Measurements from ENCODE around the gene FAM110D.

The FAM110D gene

GRCh38 chr1:26164036-26164860, 5.4 kb downstream of the FAM110D start:
- peak in 1 of 2 experiments; percentile 25 for DNase-seq

GRCh38 chr1:26164861-26165842, 6.3 kb downstream of the FAM110D start:
- DNase-seq, result no peak

- no peak for DNase-seq
Observed at GRCh38 chr1:26166719-26167281, 7.9 kb downstream of the FAM110D start.

DNA sequence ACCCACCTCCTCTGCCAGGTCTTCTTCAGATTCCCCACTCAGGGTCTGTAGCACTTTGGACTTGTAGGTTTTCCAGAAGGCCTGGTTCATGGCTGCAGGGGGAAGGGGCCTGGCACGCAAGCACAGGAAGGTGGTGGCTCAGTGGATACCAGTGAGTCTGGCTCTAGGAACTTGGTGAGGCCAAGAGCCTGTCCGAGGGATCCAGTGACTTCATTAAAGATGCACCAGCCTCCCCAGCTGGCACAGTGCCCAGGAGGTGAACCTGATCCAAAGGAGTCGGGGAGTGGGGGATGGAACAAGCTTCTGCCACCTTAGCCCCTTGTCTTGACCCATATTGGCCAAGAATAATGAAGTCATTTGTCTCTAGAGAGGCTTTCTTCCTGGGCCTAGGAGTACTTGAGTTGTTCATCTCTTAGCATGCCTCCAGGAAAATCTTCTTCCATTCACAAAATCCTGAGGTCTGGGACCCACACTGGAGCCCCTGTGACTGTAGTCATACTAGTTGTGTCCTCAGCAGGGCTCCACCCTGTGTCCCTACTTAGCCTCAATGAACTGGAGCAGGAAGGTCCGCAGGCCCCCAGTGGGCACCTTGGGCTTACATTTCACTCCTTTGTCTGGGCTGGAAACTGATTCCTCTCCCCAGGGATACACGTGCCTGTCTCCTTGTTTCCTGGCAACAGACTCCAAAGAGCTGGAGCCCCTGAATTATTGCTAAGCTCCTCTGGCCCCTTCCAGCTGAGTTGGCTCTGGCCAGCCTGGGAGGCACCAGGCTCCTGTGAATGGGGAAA, 9.7 kb downstream of the FAM110D start, which contains the start of gene C1orf232:
TSS of gene C1orf232 (minus strand) at position 554 of the 788 bp plus-strand sequence. CDS start at position 90, 464 bp downstream.
- no peak for DNase-seq

GRCh38 chr1:26169198-26169554, 10.3 kb downstream of the FAM110D start:
- DNase-seq, result no peak

GRCh38 chr1:26169669-26170471, 11.0 kb downstream of the FAM110D start, which contains the start of gene ZNF593:
TSS of gene ZNF593 (plus strand) at chr1:26169908. CDS start at chr1:26169984, 76 bp downstream.
- DNase-seq, result peak; percentile 83 to 89

DNA sequence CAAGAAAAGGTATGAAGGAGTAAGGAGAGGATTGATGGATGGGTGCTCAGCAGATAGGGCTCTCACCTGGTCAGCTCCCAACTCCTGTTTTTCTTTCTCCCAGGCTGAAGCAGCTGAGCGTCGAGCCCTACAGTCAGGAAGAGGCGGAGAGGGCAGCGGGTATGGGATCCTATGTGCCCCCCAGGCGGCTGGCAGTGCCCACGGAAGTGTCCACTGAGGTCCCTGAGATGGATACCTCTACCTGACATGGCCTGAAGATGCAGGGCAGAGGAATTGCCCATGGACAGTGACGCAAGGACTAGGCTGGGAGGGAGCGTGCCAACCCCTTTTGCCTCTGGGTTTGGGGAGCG, 11.6 kb downstream of the FAM110D start:
- DNase-seq, result no peak

GRCh38 chr1:26171084-26172072, 12.5 kb downstream of the FAM110D start, which contains the start of gene ZNF593OS:
TSS of gene ZNF593OS (minus strand) at chr1:26171832. CDS start at chr1:26171661, 171 bp downstream.
- DNase-seq, result no peak

- no peak for DNase-seq
Observed at GRCh38 chr1:26175346-26175745, 16.5 kb downstream of the FAM110D start.

DNA sequence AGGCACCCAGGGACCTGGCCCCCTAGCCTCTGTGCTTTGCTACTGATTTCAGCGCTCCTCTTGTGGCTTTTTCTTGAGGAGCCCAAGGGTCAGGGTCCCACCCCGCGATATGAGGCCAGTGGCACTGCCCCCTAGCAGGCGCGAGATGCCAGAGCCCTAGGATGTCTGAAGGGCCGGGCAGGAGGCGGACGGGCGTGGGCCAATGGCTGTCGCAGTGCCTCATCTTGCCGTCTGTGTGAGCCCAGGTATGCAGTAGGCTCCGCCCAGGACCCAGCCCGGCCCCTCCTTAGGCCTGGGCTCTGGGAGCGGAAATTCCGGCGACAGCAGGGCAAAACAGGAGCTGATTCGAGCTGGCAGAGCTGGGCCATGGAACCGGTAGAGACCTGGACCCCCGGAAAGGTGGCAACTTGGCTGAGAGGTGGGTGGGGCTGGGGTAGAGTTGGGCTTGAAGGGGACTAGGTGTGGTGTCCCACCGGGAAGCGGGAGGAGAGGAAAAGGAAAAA, 18.4 kb downstream of the FAM110D start, which contains the start of gene CNKSR1:
TSS of gene CNKSR1 (plus strand) at position 310 of the 503 bp plus-strand sequence. CDS start at position 367, 57 bp downstream.
- DNase-seq, result no peak

- DNase-seq, result no peak
Observed at GRCh38 chr1:26180010-26180506, 21.2 kb downstream of the FAM110D start.

DNA sequence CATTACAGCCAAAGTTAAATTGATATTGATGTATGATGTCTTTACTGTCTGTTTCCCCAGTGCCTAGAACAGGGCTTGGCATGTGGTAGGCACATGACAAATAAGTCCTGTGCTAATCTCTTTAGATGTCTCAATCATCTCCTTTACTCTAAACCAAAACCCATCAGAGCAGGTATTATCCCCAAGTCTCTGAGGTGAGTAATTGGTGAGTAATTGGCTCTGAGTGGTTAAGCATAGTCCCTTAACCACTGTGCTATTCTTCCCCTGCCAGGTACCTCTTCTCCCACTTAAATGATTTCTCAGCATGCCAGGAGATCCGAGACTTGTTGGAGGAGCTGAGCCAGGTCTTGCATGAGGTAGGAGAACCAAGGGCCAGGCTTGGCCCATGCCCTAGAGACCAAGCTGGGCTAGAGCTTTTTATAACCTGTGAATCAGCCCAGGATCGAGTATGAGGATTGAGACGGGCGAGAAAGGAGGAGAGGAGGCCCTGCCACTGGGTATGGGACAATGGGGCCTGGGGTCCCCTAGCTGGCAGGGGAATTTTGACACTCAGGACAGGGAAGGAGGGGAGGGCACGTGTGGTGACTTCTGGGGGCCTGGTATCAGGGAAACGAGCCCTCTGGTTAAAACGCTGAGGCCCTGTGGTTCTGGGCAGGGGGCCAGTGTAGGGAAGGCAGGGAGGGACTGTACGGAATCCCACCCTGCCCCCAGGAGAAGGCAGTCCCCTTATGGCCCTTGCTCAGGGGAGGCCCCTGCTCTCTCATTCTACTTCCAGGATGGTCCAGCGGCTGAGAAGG, 22.9 kb downstream of the FAM110D start:
- DNase-seq, result no peak

DNA sequence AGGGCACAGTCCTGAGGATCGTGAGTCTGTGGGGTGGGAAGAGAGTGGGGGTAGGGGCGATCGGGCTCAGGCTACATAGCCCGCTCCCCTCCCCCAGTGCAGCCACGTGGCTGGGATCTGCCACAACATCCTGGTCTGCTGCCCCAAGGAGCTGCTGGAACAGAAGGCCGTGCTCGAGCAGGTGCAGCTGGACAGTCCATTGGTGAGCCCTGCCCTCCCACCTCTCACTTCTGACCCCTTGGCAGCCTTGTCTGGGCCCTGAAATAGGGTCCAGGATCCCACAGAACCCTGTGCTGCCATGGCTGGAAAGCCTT, 23.5 kb downstream of the FAM110D start:
- no peak for DNase-seq

DNA sequence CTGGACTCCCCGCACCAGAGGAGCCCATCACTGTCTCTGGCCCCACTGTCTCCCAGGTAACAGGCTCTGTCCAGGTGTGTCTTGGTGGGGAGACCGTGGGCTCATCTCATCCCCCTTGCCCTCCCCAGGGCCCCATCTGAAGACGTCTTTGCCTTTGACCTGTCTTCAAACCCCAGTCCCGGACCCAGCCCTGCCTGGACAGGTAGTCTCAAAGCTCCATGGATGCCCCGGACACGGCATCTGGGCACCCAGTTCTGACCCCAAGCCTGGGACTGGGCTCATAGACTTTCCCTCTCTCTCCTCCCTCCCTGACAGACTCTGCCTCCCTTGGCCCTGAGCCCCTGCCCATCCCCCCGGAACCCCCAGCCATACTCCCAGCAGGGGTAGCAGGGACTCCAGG, 25.2 kb downstream of the FAM110D start:
- no peak for DNase-seq

GRCh38 chr1:26184883-26185282, 26.0 kb downstream of the FAM110D start:
- no peak for DNase-seq

DNA sequence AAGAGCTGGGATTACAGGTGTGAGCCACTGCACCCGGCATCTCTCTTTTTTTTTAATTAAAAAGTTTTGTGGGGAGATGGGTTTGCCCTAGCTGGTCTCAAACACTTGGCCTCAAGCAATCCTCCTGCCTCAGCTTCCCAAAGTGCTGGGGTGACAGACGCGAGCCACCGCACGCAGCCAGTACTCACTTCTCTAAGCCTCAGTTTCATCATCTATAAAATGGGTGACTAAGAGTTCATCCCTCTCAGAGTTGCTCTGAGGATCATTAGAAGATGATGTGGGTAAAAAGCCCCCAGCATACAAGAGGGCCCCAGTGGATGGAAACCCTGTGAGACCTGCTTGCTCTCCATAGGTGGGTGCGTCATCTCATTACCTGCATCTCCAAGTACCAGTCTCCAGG, 29.0 kb downstream of the FAM110D start:
- DNase-seq, result no peak

GRCh38 chr1:26188477-26188876, 29.6 kb downstream of the FAM110D start:
- DNase-seq, result no peak

GRCh38 chr1:26189331-26189730, 30.5 kb downstream of the FAM110D start:
- DNase-seq, result no peak

GRCh38 chr1:26189751-26190275, 30.9 kb downstream of the FAM110D start:
- DNase-seq, result no peak

Measured in AML-193 (cell line).